Measurements from ENCODE around the gene RUFY3.
"Not testable (repeated sequence)": the region's sequence is repeated elsewhere in the genome, so short reads cannot be mapped to it uniquely, and the experiment has no call there.

The RUFY3 gene

DNA sequence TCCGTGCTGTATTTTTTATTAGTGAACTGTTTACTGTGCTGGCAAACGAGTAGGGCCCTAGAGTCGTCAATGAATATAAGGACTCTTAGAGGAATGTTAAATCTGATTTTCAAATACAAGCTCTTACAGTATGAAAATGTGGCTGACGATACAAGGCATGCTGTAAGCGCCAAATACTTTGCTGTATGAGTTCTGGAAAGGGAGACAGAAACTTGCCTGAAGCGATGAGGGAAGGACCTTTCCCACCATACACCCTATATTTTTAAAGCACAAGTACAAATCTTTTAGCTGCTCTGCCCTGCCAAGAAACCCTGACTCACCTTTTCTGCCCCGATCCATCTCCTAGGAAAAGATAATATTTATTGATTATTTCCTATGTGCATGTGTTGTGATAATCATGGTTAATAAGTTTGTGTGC lies 15.7 kb upstream of the RUFY3 start:
- no peak for DNase-seq

DNA sequence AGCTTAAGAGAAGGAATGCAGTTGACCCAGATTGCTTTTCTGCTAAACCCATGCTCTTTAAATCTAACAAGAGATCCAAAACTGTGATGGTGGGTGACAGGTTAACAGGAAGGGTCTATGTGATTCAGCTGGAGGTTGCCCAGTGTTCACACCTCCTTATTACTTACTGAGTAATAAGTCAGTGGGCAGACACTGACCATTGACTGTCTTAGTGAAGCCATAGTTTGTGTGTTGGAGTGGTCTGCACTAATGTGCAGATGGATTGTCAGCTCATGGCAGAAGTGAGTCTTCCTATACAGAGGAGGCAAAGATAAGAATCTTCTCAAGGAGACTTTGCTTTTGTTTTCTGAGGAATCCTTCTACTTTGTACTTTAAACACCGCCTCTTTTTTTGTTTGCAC lies 15.2 kb upstream of the RUFY3 start:
- DNase-seq: no peak

DNA sequence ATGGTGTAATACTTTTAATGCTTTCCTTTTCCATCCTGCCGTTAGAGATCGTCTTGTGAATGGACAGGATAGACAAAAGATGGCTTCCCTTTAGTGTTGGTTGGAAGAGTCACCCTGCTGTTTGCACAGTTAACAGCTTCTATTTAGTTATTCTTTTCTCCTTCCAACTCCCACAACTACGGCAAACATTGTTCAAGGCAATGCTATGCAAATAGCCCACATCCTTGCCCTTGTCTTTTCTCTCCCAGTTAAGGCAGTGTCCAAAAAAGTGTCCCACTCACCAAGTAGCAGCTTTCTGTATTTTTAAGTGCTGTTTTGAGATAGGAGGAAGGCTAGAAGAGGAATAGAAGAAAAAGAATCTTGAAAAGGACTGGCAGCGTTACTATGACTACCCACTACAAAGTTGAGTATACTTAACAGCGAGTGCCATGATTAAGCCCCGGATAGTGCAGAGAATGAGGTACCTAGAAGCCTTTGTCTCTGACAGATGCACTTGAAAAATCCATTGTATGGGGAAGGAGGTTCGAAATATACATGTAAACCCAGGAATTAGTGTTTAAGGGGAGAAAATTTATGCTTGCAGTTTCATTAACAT lies 12.1 kb upstream of the RUFY3 start:
- no peak for DNase-seq

DNA sequence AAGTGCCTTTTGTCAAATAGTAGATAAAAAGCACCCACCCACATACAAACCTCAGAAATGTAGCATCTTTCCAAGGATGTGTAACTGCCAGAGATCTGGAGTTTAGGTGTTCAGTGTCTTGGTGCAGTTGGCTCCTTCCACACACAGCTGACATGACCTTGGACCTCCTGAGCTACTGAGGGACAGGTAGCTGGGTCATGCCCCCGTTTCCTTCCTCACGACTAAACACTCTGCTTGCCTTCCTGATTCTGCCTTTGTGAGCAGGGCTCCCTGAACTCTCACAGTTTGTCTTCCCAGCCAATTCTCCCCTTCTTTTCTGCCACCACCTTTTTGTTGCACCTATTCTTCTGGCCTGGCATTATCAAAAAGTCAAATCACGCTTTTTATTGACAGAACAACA lies 10.2 kb upstream of the RUFY3 start:
- DNase-seq: no peak

DNA sequence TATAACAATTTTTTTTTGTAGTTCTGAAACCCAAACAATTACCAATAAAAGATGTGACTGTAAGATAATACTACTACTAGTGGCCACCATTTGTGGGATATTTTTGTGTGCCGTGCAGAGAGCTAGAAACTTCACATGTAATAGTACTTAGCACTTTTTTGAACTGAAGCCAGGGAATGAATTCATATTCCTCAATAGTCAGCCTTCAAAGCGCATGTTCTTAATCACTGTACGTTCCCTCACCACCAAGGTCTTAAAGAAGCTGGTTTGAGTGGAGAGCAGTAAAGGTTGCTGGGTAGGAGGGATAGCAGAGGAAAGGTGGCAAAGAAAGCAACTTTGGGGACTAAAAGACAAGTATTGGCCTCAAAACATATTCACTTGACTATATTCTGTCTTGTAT lies 9.6 kb upstream of the RUFY3 start:
- no peak for DNase-seq

DNA sequence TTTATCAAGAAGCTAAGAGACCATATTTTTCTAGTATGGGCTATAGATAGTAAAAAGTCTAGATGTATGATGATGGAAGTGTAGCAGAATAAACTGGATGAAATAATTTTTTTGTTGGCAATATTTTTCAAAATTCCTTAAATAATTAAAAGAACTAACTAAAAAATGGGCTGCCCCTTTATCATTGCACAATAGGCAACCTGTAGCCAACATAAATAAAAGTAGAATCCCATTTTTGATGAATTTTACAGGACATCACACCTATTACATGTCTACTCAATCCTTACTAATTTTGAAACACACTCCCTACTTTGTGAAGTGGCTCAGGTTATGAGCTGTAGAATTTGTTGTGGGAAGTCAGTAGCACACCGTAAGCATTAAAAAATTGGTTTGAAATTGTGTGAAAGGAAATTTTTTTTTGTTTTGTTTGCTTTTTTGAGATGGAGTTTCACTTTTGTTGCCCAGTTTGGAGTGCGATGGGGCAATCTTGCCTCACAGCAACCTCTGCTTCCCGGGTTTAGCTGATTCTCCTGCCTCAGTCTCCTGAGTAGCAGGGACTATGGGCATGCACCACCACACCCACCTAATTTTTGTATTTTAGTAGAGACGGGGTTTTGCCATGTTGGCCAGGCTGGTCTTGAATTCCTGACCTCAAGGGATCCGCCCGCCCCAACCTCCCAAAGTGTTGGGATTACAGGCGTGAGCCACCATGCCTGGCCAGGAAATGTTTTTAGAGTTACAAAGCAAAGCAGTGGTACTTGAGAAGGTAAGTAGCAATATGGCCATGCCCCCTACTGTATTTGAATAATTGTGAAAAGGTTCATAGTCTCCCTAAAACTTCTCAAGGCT lies 8.9 kb upstream of the RUFY3 start:
- DNase-seq: no peak

DNA sequence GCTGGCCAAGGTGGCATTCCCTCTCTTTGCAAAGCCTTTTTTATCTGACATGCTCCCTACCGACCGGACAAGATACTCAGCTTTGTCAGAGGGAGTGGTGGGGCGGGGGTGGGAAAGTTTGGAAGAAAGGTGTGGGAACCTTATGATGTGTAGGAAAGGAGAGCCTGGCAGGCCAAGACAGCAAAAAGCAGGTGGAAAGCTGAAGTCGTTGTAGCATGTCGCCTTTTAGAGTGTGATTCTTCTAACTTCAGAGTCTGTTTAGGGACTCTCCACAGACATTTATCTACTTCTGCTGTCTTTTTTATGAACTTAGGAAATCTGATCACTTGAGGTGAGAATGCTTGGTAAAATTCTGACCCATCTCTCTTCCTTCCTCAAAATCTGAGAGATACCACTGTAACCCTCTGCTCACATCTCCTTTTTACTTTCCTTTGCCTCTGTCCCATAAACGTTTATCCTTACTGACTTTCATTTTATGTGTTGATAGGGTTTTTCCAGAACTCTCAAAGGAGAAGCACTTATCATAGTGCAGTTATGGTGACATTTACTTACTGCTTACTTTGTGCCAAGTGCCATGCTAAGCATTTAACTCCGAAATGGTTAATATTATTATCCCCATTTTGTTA lies 8.2 kb upstream of the RUFY3 start:
- DNase-seq: no peak

DNA sequence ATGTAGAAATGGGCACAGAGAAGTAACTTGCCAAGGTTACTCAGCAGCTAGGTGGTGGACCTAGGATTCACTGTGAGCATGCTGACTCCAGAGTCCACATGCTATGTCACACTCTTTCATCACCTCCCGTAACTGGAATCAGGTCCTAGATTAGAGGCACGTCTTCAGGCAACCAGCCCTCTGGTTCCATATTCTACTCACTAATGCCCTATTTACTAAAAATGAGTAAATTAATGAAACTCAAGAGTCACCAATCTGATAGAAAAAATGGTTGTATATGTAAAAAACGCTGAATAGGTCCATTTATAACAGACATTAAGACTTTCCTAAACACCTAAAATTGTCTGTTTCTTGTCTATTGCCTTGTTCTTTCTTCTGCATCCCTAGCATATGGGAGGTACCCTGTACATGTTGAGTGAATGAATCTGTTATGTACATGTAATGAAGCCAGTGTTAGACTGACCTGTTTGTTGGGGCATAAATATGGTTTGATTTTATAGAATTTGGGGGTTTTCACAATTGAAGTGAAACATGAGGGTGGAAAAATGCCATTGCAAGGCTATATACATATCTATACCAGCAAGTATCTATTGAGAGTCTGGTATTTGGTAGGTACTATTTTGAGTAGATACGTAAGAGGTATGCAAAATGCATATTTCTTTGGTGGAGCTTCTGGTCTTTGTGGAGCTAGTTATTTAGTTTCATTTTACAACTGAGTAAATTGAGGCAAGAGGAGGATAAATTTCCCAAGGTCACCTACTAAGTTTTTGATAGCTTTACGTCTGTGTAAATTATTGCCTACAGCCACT lies 7.5 kb upstream of the RUFY3 start:
- no peak for DNase-seq

DNA sequence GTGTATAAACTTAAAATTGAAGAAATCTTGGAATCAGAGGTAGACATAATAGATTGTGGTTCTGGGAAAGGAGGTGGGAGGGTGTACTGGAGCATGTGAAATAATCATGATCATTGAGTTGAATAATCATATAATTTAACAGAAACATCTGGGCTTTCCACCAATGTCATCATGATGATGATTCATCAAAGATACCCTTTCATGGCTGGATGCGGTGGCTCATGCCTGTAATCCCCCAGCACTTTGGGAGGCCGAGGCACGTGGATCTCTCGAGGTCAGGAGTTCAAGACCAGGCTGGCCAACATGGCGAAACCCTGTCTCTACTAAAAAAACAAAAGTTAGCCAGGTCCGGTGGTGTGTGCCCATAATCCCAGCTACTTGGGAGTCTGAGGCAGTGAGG lies 6.7 kb upstream of the RUFY3 start:
- no peak for DNase-seq

DNA sequence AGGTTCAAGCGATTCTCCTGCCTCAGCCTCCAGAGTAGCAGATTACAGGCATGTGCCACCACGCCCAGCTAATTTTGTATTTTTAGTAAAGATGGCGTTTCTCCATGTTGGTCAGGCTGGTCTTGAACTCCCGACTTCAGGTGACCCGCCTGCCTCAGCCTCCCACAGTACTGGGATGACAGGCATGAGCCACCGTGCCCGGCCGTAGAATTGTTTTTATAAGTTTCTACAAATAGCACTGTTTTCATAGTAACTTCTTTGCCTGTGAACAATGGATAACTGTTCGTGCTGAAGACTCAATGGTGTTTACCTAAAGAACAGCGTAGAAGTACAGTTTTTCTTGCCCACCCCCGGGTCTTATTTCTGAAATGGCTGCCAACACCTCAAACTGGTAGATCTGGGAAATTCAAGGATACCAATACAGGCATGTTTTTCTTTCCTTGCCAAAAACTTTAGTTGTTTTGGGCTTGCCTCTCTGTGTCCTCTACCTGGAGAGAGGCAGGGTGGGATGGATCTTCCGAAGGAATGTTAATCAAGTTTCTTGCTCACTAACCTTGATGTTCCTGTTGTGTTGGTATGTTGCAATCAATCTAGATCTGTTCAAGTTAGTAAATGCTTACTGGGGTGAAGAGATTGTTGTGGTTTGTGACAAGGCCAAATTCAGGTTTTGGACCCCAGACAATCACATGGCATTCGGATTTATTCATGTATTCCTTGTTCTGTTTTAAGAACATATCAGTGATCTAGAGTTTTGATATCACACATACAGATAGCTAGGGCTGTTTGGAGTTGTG lies 2.8 kb upstream of the RUFY3 start:
- DNase-seq: no peak

DNA sequence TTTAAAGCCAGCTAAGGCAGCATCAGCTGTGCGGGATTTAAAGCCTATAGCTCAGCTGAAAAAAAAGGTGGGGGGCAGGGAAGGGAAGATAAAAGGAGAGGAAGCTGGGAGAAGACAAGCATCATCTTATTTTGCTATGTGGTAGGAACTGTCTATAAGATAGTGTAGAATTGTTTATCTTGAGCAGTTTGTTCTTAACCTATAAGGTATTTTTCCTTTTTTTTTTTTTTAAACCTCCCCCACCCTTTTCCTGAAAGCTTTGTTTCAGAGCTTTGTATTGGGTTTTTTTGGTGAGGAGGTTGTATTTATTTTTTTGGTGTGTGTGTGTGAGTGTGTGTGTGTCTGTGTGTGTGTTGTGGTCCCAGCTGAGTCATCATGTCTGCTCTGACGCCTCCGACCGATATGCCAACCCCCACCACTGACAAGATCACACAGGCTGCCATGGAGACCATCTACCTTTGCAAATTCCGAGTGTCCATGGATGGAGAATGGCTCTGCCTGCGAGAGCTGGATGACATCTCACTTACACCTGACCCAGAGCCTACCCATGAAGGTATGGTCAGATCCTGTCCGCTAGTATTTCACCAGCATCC lies 531 bp downstream of the RUFY3 start:
- DNase-seq: peak; percentile 26 to 31

DNA sequence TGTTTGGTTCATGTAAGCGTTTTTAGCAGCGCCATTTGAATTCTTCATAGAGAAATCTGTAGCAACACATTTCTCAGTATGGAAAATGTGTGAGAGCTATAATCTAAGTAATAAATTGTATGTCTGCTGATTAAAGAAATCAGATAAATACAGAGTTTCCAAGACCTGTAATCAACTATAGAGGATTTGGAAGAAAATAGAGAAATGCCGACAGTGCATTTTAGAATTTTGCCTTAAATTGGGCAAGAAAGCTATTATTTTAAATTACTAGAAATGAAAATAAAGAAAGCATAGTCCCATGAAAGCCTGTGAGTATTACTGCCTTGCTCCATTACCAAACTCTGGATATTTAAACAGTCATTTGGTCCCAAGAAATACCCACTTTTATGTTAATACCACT lies 2.7 kb downstream of the RUFY3 start:
- no peak for DNase-seq

DNA sequence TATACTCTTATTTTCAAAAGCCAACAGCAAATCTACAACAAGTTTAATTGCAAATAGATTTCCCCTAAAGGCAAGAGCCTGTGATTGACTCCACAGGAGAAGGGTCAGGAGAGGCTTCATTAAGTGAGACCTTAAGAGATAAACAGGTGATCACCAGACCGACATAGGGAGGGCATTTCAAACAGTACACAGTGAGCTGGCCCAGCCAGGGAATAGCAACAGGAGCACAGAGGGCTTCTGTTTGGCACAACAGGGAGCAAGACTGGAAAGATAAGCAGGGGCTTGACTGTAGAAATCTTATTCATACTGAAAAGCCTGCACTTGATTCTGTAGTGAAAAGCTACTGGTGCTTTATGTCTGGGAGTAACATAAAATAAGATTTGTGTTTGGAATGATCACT lies 3.9 kb downstream of the RUFY3 start:
- no peak for DNase-seq

DNA sequence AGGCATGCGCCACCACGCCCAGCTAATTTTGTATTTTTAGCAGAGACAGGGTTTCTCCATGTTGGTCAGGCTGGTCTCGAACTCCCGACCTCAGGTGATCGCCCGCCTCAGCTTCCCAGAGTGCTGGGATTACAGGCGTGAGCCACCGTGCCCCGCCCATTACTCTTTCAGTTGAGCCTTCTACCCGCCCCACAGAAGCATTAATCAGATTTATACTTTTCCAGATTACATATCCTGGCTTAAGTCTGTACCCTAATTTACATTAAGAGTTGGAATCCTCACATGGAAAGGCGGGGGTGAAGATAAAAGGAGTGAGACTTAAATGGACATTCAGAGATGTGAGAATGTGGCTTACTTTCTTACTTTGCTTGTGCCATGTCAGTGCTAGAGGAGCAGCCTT lies 4.8 kb downstream of the RUFY3 start:
- DNase-seq: not testable (repeated sequence)

DNA sequence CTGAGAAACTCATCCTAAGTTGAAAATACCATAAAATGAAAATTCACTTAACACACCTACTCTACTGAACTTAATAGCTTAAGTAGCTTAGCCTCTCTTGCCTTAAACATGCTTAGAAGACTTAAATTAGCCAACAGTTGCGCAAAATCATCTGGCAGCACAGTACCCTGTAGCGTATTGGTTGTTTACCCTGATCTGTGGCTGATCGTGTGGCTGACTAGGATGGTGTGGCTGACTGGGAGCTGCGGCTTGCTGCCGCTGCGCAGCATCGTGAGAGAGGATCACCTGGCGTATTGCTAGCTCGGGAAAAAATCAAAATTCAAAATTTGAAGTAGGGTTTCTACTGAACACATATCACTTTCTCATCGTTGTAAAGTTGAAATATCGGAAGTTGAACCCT lies 6.3 kb downstream of the RUFY3 start:
- DNase-seq: no peak

DNA sequence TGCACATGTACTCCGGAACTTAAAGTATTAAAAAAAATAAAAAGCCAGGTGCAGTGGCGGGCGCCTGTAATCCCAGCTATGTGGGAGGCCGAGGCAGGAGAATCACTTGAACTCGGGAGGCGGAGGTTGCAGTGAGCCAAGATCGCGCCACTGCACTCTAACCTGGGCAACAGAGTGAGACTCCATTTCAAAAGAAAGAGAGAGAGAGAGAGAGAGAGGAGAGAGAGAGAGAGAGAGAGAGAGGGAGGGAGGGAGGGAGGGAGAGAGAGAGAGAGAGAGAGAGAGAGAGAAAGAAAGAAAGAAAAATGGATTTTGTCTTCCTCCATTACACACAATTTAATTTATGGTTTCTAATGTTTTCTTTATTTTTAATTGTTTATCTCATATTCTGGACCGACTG lies 11.1 kb downstream of the RUFY3 start:
- DNase-seq: not testable (repeated sequence)

DNA sequence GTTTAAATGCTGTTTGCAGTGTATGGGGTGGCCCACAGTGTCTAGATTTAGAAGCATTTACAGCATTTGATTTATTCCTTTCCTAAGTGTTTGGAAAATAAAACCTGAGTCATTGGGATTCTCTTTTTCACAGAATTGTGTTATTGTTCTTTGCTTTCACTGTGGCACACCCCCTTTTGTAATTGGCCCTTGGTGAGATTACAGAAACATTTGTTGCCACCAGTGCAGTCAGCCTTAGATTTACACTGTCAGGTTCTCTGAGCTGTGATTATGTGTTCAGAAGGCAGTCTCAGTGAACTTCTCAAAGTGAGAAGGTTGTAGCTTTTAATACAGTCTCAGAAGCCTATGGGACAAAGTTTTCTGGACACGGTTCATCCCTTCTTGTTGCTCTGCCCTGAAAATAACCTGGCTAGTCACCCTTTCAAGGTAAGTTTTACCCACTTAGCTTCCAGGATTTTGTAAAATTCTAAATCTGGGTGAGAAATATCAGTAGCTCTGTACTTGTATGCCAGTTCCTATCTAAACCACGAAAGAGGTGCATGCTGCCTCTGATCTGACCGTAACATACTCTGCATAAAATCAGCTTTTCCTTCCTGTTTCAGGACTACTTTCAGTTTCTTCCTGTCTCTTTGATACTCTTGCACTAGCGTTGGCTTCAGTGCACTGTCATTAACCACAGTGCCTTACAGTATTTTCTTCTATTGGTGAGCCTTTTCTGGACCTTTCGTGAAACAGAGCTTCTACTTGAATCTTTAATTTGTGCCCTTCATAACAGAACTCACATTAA lies 12.6 kb downstream of the RUFY3 start:
- no peak for DNase-seq

DNA sequence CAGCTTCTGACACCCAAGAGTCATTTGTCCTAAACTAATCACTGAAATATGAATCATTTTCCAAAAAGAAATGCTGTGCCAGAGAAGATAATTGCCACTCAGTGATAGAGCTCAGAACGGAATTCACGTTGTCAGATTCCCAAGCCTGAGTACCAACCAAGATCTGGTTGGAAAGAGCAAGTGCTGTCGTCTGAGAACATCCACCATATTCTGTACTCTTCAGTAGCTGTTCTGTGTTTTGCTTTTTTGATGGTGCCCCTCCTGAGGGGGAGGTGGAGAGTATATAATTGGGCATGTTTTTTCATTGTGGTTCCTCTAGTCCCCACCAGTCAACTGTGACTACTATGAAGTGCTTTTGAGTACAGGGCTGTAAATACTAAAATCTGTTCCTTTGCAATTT lies 13.2 kb downstream of the RUFY3 start:
- DNase-seq: no peak

DNA sequence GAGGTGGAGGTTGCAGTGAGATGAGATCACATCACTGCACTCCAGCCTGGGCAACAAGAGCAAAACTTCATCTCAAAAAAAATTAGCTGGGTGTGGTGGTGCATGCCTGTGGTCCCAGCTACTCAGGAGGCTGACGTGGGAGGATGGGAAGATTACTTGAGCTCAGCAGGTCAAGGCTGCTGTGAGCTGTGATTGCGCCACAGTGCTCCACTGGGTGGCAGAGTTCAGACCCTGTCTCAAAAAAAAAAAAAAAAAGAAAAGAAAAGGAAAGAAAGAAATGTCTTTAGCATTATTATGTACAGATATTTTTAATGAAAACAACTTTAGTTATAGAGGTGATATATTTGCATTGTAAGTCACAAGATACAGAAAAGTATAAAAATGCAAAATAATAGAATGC lies 14.2 kb downstream of the RUFY3 start:
- peak; percentile 13 to 17 for DNase-seq

DNA sequence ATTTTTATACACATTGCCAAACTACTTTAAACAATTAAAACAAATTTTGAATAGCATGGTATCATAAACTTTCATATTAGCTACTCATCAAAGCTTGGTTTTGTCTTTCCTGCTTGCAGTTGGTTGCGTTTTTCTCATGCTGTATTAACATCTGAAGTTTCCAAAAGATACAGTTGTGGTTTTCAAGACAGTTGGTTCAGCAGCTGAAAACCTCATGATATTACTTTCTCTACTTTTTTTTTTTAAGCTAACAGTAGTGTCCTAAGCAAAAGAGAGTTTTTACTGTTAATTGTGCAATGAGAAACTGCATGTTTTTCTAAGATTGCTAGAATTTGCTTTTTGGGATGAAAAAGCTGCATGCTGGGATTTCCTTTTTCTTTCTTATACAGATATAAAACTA lies 15.2 kb downstream of the RUFY3 start:
- DNase-seq: no peak

DNA sequence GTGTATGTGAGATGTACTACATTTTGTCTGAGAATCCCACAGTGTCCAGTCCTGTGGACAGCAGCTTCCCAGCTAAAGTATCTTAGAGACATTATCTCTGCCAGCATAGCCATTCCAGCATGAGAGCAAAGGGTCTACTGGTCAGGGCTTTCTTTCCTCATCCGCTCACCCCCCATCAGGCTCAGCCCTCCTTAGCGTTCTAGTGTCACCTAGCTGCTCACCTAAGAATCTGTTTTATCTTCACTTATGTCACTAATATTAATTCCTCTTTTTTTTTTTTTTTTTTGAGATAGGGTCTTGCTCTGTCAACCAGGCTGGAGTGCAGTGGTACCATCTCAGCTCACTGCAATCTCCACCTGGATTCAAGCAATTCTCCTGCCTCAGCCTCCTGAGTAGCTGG lies 15.6 kb downstream of the RUFY3 start:
- DNase-seq: no peak

Data from activated CD4-positive, alpha-beta T cell treated with anti-CD3 and anti-CD28 coated beads, Interleukin-2, amount 50 U/mL, for 4 hours (primary cell).